Tibial nerve (tissue), 4 donors: Measurements from ENCODE around the gene IQCF6.

Experiments
- EP300 ChIP-seq, 2 donors: sonication (generic); formaldehyde crosslinking; IDR thresholded peaks; one replicate each; pipeline ENCODE4 v1.6.1; 2017; ENCODE audit warnings: antibody characterized with exemption in 2 of 2, mild to moderate bottlenecking in 1 of 2
- POLR2A ChIP-seq, 2 donors: fragments of 450-650 bp; IDR thresholded peaks; one replicate each; pipeline ENCODE4 v1.6.1; 2017; ENCODE audit warnings: antibody characterized with exemption in 2 of 2, mild to moderate bottlenecking in 2 of 2, moderate library complexity in 2 of 2
- TF ChIP-seq, protein P1 (sequence below), 5 experiments: fragments of 200-600 bp in 3 of 5; fragments of 450-650 bp in 2 of 5; sonication (generic) in 3 of 5; IDR thresholded peaks; one replicate each; pipeline ENCODE4 v1.5.1; 2016 to 2019; ENCODE audit warnings: antibody characterized with exemption in 5 of 5, mild to moderate bottlenecking in 3 of 5, moderate library complexity in 2 of 5

GRCh38 chr3:51777985-51778384 is 1.1 kb downstream of the IQCF6 start:
- TF ChIP-seq, protein P1, sequence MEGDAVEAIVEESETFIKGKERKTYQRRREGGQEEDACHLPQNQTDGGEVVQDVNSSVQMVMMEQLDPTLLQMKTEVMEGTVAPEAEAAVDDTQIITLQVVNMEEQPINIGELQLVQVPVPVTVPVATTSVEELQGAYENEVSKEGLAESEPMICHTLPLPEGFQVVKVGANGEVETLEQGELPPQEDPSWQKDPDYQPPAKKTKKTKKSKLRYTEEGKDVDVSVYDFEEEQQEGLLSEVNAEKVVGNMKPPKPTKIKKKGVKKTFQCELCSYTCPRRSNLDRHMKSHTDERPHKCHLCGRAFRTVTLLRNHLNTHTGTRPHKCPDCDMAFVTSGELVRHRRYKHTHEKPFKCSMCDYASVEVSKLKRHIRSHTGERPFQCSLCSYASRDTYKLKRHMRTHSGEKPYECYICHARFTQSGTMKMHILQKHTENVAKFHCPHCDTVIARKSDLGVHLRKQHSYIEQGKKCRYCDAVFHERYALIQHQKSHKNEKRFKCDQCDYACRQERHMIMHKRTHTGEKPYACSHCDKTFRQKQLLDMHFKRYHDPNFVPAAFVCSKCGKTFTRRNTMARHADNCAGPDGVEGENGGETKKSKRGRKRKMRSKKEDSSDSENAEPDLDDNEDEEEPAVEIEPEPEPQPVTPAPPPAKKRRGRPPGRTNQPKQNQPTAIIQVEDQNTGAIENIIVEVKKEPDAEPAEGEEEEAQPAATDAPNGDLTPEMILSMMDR (IDR thresholded peaks at IDR 0.05), result no peak
- TF ChIP-seq POLR2A (IDR thresholded peaks at IDR 0.05) (no peak), EP300 (IDR thresholded peaks at IDR 0.05) (no peak)
